ENCODE measurements around the gene MRPL21. TPM values are rescaled to one million over a fixed set of nuclear protein-coding genes. Genes with fewer than 3 reads are reported as not detected.
A peak's percentile ranks its signal among the peaks of the same experiment; 100 is the strongest.
"Not testable (repeated sequence)": the region's sequence is repeated elsewhere in the genome, so short reads cannot be mapped to it uniquely, and the experiment has no call there.

MRPL21 gene
- total RNA-seq, 1 donor from 2014 or later = 68.5 TPM

DNA sequence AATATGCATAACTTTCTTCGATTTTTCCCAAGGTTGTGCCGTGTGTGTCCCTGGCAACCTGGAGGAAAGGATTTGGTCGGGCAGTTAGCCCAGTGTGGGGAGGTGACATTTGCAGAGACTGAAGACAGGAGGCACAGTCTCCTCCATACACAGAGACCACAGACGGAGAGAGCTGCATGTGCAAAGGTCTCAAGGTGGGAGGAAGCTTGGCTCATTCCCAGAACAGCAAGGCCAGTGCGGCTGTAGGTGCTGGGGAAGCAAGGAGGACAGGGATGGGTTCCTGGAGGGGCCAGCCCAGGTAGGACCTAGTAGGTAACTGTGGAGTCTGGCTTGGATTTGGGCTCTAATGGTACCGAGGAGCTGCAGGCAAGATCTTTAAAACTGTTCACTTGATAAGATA, 41.2 kb downstream of the MRPL21 start:
- TF ChIP-seq, protein P1, sequence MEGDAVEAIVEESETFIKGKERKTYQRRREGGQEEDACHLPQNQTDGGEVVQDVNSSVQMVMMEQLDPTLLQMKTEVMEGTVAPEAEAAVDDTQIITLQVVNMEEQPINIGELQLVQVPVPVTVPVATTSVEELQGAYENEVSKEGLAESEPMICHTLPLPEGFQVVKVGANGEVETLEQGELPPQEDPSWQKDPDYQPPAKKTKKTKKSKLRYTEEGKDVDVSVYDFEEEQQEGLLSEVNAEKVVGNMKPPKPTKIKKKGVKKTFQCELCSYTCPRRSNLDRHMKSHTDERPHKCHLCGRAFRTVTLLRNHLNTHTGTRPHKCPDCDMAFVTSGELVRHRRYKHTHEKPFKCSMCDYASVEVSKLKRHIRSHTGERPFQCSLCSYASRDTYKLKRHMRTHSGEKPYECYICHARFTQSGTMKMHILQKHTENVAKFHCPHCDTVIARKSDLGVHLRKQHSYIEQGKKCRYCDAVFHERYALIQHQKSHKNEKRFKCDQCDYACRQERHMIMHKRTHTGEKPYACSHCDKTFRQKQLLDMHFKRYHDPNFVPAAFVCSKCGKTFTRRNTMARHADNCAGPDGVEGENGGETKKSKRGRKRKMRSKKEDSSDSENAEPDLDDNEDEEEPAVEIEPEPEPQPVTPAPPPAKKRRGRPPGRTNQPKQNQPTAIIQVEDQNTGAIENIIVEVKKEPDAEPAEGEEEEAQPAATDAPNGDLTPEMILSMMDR (IDR thresholded peaks at IDR 0.05) = no peak
- TF ChIP-seq POLR2A (IDR thresholded peaks at IDR 0.05) (no peak), POLR2AphosphoS5 (IDR thresholded peaks at IDR 0.05; ENCODE audit: insufficient read depth in 1 of 2, low read depth in 1 of 2) (no peak)
- Histone ChIP-seq H3K27me3 (no peaks in the 10 kb centered on the region), H3K9me3 (peaks cover 4% of the 10 kb centered on the region), H3K4me3 (no peak overlapping the region), H3K4me1 (no peaks in the 10 kb centered on the region), H3K36me3 (no peaks in the 10 kb centered on the region), H3K27ac (no peak overlapping the region)
- no peak for DNase-seq (ENCODE audit: extremely low spot score in 2 of 2)
- intact Hi-C loops (cut with DNase I) = no loop called here

DNA sequence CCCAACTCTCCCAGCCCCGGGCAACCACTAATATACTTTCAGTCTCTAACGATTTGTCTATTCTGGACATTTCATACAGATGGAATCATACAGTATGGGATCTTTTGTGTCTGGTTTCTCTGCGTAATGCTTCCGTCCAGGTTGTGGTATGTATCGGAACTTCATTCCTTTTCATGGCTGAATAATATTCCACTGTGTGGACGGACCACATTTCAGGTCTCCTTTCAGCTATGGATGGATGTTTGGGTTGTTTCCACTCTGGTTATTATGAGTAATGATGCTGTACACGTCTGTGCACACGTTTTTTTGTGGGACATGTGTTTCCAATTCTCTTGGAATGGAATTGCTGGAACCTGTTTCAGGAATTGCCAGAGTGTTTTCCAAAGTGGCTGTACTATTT, 44.5 kb downstream of the MRPL21 start:
- intact Hi-C loops (cut with DNase I) = no loop called here
- Histone ChIP-seq H3K9me3 (peaks cover 4% of the 10 kb centered on the region), H3K4me3 (no peak overlapping the region), H3K27ac (no peak overlapping the region), H3K36me3 (no peaks in the 10 kb centered on the region), H3K4me1 (peaks cover 20% of the 10 kb centered on the region), H3K27me3 (no peaks in the 10 kb centered on the region)
- DNase-seq (ENCODE audit: extremely low spot score in 2 of 2) = no peak
- TF ChIP-seq, protein P1 (IDR thresholded peaks at IDR 0.05) = no peak
- TF ChIP-seq POLR2AphosphoS5 (IDR thresholded peaks at IDR 0.05; ENCODE audit: insufficient read depth in 1 of 2, low read depth in 1 of 2) = no peak
- TF ChIP-seq POLR2A (IDR thresholded peaks at IDR 0.05) = no peak

GRCh38 chr11:68857037-68857586, 46.5 kb downstream of the MRPL21 start:
- Histone ChIP-seq H3K27me3 (no peaks in the 10 kb centered on the region), H3K4me3 (no peak overlapping the region), H3K9me3 (no peaks in the 10 kb centered on the region), H3K27ac (no peak overlapping the region), H3K36me3 (no peaks in the 10 kb centered on the region), H3K4me1 (peaks cover 20% of the 10 kb centered on the region)
- DNase-seq (ENCODE audit: extremely low spot score in 2 of 2) = no peak
- TF ChIP-seq, protein P1 (IDR thresholded peaks at IDR 0.05) = no peak
- TF ChIP-seq POLR2AphosphoS5 (IDR thresholded peaks at IDR 0.05; ENCODE audit: insufficient read depth in 1 of 2, low read depth in 1 of 2) (no peak), POLR2A (IDR thresholded peaks at IDR 0.05) (no peak)
- intact Hi-C loops (cut with DNase I) = no loop called here

DNA sequence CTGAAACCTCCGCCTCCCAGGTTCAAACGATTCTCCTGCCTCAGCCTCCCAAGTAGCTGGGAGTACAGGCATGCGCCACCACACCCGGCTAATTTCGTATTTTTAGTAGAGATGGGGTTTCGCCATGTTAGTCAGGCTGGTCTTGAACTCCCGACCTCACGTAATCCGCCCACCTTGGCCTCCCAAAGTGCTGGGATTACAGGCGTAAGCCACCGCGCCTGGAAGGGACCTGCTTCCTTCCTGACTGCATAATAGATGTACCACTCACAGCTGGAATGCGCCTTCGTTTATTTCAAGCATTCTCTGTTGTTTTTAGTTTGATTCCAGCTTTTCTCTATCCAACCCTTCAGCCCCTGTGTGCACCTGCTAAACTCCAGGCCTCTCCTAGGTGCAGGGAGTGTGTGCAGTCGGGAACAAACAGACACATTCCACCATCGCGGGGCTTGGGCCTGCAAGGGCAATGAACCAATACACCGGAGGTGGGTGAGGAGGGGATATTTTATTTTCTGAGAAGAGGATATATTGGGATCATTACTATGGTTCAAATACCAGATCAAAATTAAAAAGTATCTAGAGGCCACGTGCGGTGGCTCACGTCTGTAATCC, 47.1 kb downstream of the MRPL21 start:
- H3K36me3 ChIP-seq; H3K9me3 ChIP-seq; H3K27me3 ChIP-seq; H3K27ac ChIP-seq; intact Hi-C loops (cut with DNase I); DNase-seq (ENCODE audit: extremely low spot score in 2 of 2); H3K4me3 ChIP-seq: not testable (repeated sequence)
- peaks cover 20% of the 10 kb centered on the region for H3K4me1 ChIP-seq

GRCh38 chr11:68855205-68855981, 48.2 kb downstream of the MRPL21 start:
- intact Hi-C loops (cut with DNase I) = no loop called here
- peak in 1 of 2 donors; percentile 25 for TF ChIP-seq POLR2AphosphoS5 (IDR thresholded peaks at IDR 0.05; ENCODE audit: insufficient read depth in 1 of 2, low read depth in 1 of 2)
- TF ChIP-seq POLR2A (IDR thresholded peaks at IDR 0.05) = no peak
- TF ChIP-seq, protein P1 (IDR thresholded peaks at IDR 0.05) = no peak
- H3K27me3 ChIP-seq = no peaks in the 10 kb centered on the region
- no peak for DNase-seq (ENCODE audit: extremely low spot score in 2 of 2)
- H3K36me3 ChIP-seq = no peaks in the 10 kb centered on the region
- H3K4me1 ChIP-seq = peaks cover 20% of the 10 kb centered on the region
- H3K27ac ChIP-seq = peak overlapping the region; percentile 60
- peak overlapping the region; percentile 47 to 54 for H3K4me3 ChIP-seq
- no peaks in the 10 kb centered on the region for H3K9me3 ChIP-seq

Data from vagina (tissue), 2 donors.